COR-L47 (cell line): ENCODE results near the gene CYBB.

Experiments used
- DNase-seq: peaks from one replicate; lab custom pipeline; 2025; lab: John Stamatoyannopoulos, UW

CYBB gene

DNA sequence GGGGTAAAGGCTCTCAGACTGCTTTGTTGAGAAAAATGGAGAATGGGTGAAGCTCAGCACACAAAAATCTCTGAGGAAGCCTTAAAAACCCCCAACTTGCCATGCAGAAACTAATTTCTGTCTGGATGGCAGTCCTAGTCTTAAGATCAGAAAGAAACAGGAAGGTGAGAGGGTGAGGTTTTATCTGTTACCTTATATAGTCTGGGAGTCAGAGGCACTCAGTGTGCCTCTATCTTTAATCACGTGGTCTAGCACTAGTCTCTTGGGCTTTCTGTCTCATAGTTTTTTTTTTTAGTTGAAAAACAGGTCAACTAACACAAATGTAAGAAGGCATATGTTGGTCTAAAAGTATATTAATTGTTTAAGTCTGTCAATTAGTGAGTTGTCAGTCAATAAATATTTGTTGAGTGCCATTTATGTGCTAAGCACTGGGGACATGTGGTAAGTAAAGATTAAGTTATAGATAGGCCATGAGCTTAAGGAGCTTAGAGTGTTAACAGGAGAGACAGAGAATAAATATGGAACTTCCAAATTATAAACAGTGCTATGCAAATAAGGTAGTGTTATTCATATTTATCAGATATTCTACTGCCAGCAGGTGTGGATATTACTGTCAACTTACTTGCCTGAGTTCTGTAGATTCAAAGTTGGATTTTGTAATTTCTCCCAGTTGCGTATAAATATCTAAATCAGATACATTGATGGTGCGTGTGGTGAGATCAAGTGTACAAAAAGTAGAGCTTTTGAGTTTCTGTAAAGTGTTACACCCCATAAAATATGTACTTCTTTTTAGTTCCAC lies 7.0 kb downstream of the CYBB start:
- no peak for DNase-seq

DNA sequence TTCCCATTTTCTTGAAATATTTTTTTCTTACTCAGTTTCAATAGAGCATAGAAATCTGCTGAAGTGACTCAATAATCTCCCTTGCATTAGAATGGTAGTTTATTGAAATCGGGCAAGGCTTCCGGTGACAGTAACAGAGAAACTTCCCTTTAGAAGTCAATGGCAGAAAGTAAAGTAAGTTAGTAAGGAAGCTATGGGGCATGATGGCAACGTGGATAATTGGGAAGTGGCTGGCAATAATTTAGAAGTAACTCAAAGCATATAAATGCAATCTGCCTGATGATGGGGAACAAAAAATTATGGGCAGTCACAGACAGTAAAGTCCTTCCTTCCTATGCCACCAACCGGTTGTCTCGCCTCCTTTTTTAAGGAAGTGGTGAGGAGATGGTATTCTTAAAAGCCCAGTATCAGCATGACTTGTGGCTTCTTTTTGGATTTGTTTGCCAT lies 7.6 kb downstream of the CYBB start:
- DNase-seq: no peak

DNA sequence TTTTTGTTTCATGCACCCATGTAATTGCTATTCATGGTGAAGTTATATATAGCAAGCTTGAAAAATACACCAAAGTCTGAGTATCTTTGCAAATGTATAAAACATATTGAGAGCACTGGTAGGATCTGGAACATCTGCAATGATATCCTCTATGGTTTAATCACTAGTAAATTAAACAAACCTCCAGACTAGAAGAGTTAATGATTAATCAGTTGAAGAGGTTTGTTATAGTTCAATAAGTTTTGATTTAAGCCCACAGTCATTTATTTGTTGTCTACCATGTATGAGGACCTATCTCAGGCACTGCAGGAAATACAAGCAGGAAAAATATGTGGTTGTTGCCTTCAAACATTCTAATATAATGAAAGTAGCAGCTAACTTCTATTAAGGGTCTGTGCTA lies 16.5 kb downstream of the CYBB start:
- no peak for DNase-seq

DNA sequence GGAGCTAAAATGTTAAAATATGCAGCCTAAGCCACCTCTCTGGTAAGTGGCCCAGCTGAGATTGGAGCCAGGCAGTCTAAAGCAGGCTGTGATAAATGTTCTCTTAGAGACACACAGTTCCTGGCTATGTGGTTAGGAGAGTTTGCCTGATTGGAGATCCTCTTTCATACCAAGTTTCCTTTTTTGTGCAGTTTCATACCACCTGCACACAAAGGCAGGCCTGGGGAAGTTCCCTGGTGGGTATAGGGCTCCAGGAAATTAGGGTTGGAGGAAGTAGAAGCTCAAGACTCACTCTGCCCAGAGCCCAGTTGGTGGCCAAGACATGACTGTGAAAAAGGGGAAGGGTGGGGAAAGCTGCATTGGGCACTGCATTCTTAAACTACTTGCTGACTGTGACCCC lies 16.9 kb downstream of the CYBB start:
- DNase-seq: no peak

DNA sequence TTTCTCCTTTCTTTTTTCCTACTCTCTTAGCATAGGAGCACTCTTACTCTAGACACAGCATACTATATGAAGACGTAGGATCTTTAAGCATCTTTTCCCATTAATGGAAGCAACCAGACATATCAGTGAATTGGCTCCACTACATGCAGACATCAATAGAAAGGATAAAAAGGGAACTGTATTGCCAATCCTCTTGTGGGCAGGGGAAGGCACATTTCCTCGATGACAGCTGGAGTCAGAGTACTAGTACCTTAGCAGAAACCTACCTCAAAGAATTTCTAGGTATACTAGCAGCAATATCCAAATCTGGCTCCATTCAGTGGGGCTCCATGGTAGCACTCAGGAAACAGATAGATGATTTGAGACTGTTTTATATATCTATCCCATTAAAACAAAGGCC lies 20.1 kb downstream of the CYBB start:
- no peak for DNase-seq

DNA sequence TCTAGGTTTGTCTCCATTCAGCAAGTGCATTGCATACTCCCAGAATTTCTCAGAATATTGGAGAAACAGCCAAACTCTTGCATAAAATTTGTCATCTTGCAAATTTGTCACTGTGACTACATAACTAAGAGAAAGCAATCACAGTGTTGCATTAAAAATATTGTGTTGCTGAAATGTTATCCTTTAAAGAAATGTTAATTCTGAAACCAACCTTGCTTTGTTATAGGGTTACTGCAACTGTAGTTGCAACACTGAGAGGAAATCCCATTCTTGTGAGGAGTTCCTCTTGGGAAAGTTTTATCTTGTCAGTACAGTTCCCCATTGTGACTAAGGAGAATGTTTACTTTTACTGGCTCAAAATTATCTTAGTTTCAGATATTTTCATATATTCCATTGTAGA lies 20.9 kb downstream of the CYBB start:
- DNase-seq: no peak

DNA sequence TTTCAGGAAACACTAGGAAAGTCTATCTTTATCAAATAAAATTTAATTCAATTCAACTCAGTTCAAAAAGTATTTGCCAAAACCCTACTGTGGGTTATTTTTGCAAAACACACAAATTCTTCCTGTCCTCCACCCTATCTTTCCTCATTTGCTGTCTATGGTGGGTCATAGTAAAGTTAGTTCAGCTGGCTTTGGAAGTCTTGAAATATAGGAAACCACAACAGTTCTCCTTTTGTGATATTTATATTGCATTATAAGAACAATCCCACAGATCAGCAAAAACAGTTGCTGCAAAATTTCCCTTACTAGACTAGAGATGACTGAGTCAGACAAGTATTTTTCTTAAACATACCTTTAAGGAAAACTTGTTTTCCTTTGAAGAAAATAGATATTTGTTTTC lies 22.2 kb downstream of the CYBB start:
- DNase-seq: no peak

DNA sequence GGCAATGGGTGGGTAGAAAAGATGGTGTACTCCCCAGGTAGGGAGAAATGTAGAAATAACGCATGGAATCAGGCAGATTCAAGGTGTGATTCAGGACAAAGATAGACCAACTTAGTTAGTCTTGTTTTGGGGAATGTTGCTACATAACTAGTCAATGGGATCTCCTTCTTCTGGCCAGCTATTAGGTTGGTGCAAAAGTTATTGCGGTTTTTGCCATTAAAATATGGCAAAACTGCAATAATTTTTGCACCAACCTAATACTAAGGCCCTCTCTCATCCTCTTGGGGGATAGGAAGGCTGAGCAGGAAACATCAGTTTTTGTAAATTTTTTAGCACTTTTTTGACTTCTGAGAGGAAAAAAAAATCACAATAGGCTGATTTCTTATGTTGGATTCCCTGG lies 23.2 kb downstream of the CYBB start:
- no peak for DNase-seq

DNA sequence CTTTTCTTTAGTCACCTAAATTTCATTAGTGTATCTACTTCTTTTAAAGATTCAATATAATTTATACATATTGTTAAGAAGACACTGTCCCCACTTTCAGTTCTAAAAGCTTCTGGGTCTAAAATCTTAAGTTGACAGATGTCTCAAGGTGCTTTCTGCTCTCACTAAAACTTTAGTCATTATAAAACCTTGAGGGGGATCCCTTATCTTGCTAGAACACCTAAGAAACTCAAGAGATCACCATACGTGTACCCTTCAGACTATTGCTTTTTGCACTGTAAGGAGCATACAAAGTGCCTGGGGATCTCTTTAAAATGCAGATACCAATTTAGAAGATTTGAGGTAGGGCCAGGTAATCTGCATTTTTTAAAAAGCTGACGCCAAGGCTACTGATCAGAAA lies 30.1 kb downstream of the CYBB start:
- DNase-seq: no peak

DNA sequence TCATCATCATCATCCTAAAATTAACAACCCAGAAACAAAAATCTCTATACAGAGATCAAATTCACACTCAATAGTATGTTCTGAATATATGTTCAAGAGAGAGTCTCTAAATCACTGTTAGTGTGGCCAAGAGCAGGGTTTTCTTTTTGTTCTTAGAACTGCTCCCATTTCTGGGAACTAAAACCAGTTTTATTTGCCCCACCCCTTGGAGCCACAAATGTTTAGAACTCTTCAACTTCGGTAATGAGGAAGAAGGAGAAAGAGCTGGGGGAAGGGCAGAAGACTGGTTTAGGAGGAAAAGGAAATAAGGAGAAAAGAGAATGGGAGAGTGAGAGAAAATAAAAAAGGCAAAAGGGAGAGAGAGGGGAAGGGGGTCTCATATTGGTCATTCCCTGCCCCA lies 32.3 kb downstream of the CYBB start:
- DNase-seq: no peak

DNA sequence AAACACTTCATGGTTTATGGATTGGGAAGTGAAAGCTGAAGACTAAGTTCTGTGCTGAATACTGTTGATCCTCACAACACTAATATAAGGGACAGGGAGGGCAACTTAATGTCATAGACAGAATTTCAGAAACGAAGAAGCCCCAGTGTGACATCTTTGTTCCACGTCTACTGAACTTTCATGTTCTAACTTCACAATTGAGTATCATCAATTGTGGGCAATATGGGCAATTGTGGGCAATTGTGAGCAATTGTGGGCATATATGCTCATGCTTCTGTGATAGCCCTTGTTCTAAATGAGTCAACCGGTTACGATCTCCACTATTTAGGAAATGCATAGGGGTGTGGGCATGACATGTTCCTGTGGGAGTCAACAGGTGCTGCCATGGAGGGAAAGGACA lies 33.7 kb downstream of the CYBB start:
- no peak for DNase-seq

DNA sequence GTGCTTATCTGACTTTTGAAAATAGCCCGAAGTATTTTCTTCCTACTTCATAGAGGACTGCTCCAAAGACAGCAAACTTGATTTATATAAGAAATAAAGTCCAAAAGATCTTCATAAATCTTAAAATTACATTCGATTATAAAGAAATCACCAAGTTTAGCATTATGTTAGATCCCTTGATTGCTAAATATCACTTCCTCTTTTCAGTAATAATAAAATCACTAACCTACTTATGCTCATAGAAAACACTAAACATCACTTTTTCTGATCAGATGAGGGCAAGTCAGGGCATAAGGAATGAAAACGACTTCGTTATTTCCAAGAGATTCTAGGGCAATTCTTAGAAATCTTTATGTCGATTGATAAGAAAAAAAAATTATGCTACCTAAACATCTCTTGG lies 35.5 kb downstream of the CYBB start:
- DNase-seq: no peak

DNA sequence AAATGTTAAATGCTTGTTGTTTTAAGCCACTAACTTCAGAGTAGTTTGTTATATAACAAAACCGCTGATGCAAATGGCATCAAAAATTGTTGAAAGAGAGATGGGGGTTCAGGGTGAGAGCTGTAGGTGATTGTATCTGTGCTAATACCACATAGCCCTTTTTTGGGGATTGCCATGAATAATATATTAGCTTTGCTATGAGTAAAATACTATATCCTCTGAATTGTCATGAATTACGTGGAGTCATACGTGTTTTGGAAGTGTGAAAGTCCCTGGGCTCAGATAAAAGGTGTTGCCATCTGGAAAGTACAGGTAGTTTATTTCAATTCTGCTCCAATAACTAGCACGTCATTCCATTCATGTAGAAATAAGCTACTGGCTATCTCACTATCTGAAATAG lies 36.9 kb downstream of the CYBB start:
- no peak for DNase-seq

DNA sequence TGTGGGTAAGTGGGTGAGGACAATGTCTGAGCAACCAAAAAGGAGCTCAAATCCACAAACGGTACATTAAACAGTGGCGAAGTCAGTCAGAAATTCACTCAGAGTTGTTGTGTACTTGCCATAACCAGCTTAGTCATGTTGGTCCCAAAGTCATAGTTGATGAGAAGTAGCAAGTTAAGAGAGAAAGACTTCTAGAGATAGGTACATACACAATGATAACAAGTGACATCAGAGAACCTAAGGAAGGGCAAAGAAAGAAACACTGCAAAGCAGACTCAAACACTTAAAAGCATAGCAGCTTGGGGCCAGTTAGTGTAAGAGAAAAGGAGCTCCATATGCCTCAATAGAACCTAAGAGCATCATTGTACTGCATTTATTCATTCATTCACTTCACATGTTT lies 37.3 kb downstream of the CYBB start:
- DNase-seq: no peak

DNA sequence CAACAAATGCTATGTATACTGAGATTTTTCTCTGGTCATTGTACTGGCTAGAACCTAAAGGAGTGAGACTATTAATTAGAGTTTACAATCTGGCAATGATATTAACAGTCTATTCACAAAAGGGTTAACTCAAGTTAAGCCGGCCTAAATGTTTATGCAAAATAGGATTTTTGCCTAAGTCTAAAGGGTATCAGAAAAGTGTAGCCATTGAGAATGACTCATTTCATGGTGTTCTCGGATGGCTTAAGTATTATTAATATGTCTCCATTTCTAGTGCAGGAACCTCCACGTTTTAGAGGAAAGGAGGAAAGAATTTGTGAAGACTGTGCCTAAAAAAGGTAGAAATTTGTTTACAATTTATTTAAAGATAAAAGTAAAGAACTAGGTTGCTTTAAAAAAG lies 37.7 kb downstream of the CYBB start:
- DNase-seq: no peak

DNA sequence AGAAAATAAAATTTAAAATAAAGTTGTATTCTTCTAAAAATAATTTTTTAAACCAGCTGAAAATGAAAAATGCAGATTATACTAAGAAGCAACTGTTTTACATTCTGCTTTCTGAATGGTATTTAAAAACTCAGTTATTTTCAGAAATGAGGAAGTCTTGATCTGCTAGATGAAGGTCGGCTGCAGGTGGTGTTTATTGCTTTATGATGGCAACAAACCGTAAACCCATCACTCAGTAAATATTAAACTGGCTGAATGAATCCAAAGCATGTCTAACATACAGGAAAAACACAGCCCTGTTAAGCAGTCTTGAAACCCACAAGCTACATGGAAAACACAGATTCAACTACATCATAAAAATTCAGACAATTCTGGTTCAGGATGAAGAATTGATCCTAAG lies 38.2 kb downstream of the CYBB start:
- no peak for DNase-seq

DNA sequence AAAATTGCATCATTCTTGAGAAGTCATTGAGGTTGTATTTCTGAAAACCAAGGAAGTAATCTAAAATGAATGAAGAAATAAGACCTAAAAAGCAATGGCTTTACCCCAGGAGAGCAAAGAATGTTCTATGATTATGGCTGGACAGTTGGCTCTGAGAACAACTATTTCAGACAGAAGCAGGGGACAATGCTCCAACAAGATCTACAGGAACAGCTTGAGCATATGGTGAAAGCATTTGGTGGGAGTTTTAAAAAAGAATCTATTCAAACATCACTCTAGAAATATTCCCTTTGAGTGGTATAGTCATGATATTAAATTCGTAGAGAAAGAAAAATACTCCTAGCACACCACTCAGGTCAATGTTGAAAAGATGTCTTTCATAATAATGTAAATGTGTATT lies 40.8 kb downstream of the CYBB start:
- DNase-seq: no peak

DNA sequence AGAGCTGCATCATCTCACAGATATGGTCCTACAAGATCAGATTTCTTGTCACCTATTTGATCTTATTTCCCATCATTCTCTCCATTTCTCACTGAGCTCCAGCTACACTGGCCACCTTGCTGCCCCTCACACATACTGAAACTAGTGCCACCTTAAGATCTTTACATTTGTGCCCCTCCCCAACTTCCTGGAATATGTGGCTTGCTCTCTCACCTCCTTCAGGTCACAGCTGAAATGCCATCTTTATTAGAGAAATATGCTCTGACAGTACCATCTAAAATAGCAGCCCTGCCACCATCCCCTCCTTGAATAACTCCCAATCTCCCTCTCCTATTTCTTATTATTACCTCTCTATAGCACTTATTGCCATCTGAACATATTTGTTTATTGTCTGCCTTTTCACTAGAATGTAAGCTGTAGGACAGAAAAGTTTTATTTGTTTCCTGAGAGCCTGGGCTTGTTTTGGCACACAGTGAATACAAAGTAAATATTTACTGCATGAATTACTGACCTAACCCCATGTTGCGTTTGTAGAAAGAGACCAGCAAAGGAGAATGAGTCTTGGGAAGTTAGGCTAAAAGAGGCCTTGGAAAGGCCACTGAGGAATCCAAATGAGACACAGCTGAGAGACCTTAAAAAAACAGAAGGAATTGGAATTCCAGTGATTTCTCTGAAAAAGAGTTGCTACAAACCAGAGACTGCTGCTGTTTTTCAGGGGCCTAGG lies 44.8 kb downstream of the CYBB start:
- no peak for DNase-seq

DNA sequence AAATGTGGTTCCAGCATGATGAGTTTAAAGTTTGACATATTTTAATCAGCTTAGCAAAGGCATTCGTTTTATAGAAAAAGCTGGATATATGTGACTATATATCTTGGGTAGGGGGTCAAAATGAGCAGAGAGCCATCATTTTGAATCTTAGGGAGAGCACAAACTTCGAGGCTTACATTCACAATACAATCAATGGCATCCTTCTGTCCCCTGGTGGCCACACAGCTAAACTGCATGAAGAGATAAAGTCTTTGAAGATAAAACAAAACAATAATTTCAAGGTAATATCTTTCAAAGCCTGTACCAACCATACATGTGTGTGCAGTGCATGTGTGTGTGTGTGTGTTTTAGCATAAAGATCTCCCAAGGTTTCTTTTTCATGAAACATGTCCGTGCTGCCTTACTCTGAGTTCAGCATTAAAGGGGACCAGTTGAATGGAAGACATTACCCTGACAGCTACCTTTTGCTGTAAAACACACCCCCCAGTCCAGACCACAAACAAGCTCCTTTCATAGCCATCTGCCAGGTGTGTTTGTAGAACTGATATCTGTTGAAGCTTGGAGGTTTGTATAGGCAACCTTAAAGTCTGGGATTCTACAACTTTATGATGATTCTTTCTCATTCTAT lies 45.5 kb downstream of the CYBB start:
- DNase-seq: peak; percentile 4

DNA sequence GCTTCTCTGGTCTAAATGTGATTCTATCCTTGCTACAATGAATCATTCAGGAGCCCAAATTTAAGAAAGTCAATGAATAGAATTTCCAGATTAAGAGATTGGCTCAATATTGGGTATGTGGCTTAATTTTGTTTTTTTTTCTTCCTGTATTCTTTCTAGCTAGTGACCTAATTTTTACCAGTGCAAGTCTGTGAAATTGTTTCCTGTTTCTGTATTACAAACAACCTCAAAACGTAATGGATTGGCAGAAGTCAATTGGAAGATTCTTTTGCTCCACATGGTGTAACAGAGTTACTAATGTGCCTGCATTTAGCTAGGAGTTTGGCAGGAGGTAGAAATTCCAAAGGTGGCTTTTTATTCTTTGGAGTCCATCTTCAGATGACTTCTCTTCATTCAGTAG lies 49.9 kb downstream of the CYBB start:
- no peak for DNase-seq

DNA sequence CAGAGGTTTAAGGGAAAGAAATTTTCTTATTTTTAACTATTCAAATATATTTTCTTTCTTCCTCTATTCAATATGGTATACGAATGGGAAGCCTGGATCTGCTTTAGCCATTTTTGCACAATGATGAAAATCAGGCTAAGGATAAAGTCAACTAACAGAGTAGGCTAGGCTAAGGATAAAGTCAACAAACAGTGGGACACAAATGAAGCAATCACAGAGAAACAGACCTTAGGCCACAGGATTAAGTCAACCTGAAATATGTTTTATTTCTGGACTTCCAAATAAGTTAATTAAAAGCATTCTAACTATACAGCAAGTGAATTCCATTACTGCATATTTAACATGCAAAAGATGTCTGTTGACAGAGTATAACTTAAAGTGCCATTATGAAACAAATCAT lies 50.5 kb downstream of the CYBB start:
- DNase-seq: no peak

DNA sequence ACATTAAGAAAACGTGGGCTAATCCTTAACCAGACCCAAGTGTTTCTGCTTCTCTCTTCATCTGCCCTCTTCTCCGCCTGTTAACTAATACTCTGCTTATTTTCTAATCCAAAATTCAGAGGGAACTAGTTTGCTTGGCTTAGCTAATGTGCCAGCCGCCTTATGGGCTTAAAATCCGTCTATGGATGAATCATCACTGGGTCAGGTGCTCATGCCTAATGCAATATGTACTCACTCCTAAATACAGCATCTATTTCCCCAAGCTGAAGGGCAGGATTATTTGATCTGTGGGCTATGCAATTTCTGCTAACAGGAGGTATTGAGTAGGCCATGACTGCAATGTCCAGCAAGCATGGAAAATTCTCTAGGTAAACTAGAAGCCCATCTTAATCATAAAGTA lies 55.1 kb downstream of the CYBB start:
- no peak for DNase-seq

DNA sequence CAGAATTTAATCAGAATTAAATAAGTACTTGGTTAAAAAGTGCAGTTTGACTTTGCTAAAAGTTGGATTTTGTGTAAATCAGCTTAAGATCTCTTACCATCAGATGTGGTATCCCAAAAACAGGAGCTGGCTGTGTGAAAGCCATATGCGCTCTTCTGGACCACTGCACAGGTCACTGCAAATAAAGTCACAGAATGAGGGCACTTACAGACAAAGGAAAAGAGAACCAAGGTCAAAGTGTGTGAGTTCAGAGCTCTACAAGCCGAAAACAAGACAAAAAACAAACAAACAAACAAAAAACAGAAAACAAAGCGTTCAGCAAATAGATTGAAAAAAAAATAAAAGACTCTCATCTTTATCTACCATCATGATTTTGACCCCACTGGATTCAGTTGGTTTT lies 61.1 kb downstream of the CYBB start:
- DNase-seq: no peak
